ENCODE measurements around the gene APC2. TPM values are rescaled to one million over a fixed set of nuclear protein-coding genes. Genes with fewer than 3 reads are reported as not detected.

APC2 gene
- total and polyA plus RNA-seq, 8 donors: 0.10 to 3.5 (median 0.58) TPM; not detected in 1

DNA sequence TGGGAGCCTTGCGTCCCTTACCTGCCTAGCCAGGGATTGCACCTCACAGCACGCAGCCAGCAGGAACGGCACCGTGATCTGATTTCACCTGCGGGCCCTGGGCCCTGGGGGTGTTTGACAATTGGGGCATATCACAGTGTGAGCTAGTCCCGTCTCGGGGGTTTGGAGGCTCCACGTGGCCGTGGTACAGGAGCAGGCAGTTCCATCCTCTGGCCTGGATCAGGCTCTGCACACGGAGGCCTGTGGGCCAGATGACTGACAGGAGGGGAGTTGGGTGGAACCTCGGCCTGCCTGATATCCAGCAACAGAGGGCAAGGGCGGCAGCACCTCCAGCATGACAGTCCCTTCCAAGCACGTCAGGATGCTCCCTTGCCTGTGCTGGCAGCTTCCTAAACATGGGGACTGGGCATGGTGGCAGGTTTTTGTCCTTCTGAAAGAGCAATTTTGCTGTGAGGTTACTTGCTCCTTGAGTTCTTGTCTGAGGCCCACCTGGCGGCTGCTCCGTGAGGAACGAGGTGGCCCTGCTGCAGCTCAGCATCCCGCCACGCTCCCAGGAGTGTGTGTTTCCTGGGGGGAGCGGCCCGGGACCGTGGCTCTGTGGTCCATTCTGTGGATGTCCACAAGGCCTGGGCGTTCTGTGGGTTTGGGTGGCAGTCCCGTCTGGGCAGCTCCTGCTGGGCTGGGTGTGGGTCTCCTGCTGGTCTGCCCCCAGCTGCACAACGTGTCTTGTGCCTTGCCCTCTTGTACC is 18.0 kb upstream of the APC2 start:
- Histone ChIP-seq H3K27ac (no peak overlapping the region), H3K27me3 (no peaks in the 10 kb centered on the region), H3K4me3 (no peak overlapping the region), H3K4me1 (peaks cover 12 to 20% (median 15%) of the 10 kb centered on the region in 4 donors), H3K9me3 (no peaks in the 10 kb centered on the region), H3K36me3 (peaks cover 61 to 92% (median 91%) of the 10 kb centered on the region in 4 donors)
- TF ChIP-seq, protein P1, sequence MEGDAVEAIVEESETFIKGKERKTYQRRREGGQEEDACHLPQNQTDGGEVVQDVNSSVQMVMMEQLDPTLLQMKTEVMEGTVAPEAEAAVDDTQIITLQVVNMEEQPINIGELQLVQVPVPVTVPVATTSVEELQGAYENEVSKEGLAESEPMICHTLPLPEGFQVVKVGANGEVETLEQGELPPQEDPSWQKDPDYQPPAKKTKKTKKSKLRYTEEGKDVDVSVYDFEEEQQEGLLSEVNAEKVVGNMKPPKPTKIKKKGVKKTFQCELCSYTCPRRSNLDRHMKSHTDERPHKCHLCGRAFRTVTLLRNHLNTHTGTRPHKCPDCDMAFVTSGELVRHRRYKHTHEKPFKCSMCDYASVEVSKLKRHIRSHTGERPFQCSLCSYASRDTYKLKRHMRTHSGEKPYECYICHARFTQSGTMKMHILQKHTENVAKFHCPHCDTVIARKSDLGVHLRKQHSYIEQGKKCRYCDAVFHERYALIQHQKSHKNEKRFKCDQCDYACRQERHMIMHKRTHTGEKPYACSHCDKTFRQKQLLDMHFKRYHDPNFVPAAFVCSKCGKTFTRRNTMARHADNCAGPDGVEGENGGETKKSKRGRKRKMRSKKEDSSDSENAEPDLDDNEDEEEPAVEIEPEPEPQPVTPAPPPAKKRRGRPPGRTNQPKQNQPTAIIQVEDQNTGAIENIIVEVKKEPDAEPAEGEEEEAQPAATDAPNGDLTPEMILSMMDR (IDR thresholded peaks at IDR 0.05): no peak
- TF ChIP-seq EP300 (IDR thresholded peaks at IDR 0.05) (no peak), POLR2AphosphoS5 (IDR thresholded peaks at IDR 0.05) (no peak), POLR2A (IDR thresholded peaks at IDR 0.05) (no peak)
- 87 to 93% (median 92%) methylated on average over 21 to 24 of the region's 24 CpGs for WGBS, 5 donors
- intact Hi-C loops (cut with DNase I; ENCODE audit: low total_unique reads): no loop called here
- DNase-seq: no peak

DNA sequence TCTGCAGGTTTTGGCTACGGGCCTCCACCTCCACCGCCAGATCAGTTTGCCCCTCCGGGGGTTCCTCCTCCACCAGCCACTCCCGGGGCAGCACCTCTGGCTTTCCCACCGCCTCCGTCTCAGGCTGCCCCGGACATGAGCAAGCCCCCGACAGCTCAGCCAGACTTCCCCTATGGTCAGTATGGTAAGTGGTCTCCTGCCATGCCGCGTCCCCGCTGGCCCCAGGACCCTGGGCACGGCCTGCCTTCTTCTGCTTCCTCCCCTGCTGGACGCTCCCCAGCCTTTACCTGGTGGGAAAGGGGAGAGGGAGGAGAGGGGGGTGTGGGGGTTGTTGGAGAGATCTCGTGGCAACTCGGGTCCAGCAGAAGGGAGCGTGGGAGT is 17.4 kb upstream of the APC2 start:
- WGBS, 5 donors: 90 to 93% (median 91%) methylated on average over 16 of the region's 16 CpGs
- peaks cover 14 to 25% (median 17%) of the 10 kb centered on the region in 4 donors for H3K4me1 ChIP-seq
- H3K27ac ChIP-seq: no peak overlapping the region
- intact Hi-C loops (cut with DNase I; ENCODE audit: low total_unique reads): no loop called here
- TF ChIP-seq EP300 (IDR thresholded peaks at IDR 0.05): no peak
- no peak overlapping the region for H3K4me3 ChIP-seq
- peaks cover 61 to 86% (median 86%) of the 10 kb centered on the region in 4 donors for H3K36me3 ChIP-seq
- no peaks in the 10 kb centered on the region for H3K27me3 ChIP-seq
- DNase-seq: no peak
- no peaks in the 10 kb centered on the region for H3K9me3 ChIP-seq

DNA sequence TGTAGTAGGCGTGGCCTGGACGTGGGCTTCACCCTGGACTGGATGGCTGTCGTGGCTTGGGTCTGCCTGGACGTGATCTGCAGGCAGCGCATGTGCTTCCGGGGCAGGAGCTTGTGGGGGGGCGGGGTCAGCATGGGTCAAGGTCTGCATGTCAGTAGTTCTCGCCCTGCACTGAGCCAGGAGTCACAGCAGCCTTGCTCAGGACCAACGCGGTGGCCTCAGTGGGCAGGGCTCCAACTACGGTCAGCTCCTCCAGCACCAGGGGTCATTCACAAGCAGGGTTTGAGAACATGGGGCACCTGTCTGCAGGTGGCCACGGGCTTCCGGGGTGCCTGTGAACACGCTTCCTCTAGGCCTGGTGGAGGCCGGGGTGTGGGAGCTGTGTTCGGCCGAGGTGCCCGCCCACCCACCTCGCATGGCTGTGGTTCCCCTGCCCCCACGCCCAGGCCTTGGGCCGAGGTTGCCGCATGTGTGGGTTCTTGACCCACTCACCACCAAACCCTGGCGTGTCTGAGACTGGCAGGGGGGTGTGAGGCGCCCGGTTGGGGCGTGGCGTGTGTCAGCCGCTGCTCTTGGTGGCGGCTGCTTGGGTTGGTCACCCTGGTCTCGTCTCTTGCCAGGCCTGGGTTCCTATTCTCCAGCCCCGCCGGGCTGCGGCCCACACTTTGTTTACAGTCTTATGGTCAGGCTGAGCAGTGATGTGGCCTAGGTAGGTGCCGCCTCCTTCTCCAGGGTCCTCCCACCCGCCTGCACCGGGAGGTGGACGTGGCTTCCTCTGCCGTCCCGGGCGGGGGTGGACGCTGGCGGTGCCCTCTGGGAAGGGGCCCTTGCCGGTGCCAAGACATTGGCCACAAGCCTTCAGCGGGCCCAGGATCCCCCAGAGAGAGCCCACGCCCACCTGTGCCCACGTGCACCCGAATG is 16.5 kb upstream of the APC2 start:
- DNase-seq: no peak
- no peak overlapping the region for H3K4me3 ChIP-seq
- TF ChIP-seq POLR2A (IDR thresholded peaks at IDR 0.05) (no peak), POLR2AphosphoS5 (IDR thresholded peaks at IDR 0.05) (no peak), EP300 (IDR thresholded peaks at IDR 0.05) (no peak)
- TF ChIP-seq, protein P1 (IDR thresholded peaks at IDR 0.05): no peak
- no peak overlapping the region for H3K27ac ChIP-seq
- no peaks in the 10 kb centered on the region for H3K9me3 ChIP-seq
- no peaks in the 10 kb centered on the region for H3K27me3 ChIP-seq
- intact Hi-C loops (cut with DNase I; ENCODE audit: low total_unique reads): no loop called here
- 80 to 86% (median 84%) methylated on average over 23 to 47 of the region's 47 CpGs for WGBS, 5 donors
- peaks cover 61 to 78% (median 77%) of the 10 kb centered on the region in 4 donors for H3K36me3 ChIP-seq
- H3K4me1 ChIP-seq: peaks cover 17 to 31% (median 20%) of the 10 kb centered on the region in 4 donors

DNA sequence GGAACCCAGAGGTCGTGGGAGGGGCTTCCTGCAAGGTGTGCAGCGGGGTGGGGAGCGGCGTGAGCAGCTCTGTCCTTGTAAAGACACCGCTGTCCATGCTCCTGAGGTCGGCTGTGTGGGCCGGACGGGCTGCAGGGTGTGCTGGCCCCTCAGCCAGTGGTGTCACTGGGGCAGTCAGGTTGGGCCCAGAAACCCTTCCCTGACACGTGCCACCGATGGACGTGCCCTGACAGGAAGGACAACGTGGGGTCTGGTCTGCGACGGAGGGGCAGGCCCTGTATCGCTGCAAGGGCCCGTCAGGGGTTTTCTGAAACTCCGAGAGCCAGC is 15.9 kb upstream of the APC2 start:
- peaks cover 60 to 71% (median 71%) of the 10 kb centered on the region in 4 donors for H3K36me3 ChIP-seq
- no peaks in the 10 kb centered on the region for H3K9me3 ChIP-seq
- no peak overlapping the region for H3K27ac ChIP-seq
- 91 to 96% (median 95%) methylated on average over 13 to 17 of the region's 17 CpGs for WGBS, 5 donors
- H3K4me3 ChIP-seq: no peak overlapping the region
- TF ChIP-seq EP300 (IDR thresholded peaks at IDR 0.05): no peak
- TF ChIP-seq POLR2A (IDR thresholded peaks at IDR 0.05): no peak
- no peak for TF ChIP-seq POLR2AphosphoS5 (IDR thresholded peaks at IDR 0.05)
- TF ChIP-seq, protein P1 (IDR thresholded peaks at IDR 0.05): no peak
- DNase-seq: no peak
- H3K27me3 ChIP-seq: no peaks in the 10 kb centered on the region
- H3K4me1 ChIP-seq: peaks cover 14 to 28% (median 20%) of the 10 kb centered on the region in 4 donors
- intact Hi-C loops (cut with DNase I; ENCODE audit: low total_unique reads): no loop called here
